GM23248 (cell line): ENCODE results near the gene MNT. TPM values are rescaled to one million over a fixed set of nuclear protein-coding genes. Genes with fewer than 3 reads are reported as not detected.

Experiments
- DNase-seq: peaks from one replicate; pipeline ENCODE4 v3.0.0-alpha.2; 2015
- H2AFZ ChIP-seq: fragments of 200-600 bp; sonication (generic); 2 replicates; pipeline ENCODE4 v1.6.1; 2016; ENCODE audit warnings: antibody characterized with exemption
- H3F3A ChIP-seq: fragments of 200-600 bp; sonication (generic); 2 replicates; pipeline ENCODE4 v1.6.1; 2016; ENCODE audit warnings: mild to moderate bottlenecking, antibody characterized with exemption, mixed run types; ENCODE audit not compliant: insufficient read depth
- H3K27ac ChIP-seq: fragments of 200-600 bp; sonication (generic); 2 replicates; pipeline ENCODE4 v1.5.1; 2016; ENCODE audit warnings: mild to moderate bottlenecking
- H3K27me3 ChIP-seq: fragments of 200-600 bp; sonication (generic); replicated peaks from 2 replicates; pipeline ENCODE4 v1.6.1; 2016; ENCODE audit warnings: mild to moderate bottlenecking; ENCODE audit not compliant: insufficient read depth
- H3K36me3 ChIP-seq: fragments of 200-600 bp; sonication (generic); 2 replicates; pipeline ENCODE4 v1.6.1; 2016; ENCODE audit warnings: low read depth, mild to moderate bottlenecking
- H3K4me1 ChIP-seq: fragments of 200-600 bp; sonication (generic); 2 replicates; pipeline ENCODE4 v1.6.1; 2016; ENCODE audit warnings: mild to moderate bottlenecking; ENCODE audit not compliant: insufficient read depth
- H3K4me2 ChIP-seq: fragments of 200-600 bp; sonication (generic); one replicate; pipeline ENCODE4 v1.6.1; 2016; ENCODE audit warnings: mild to moderate bottlenecking; ENCODE audit not compliant: unreplicated experiment
- H3K4me3 ChIP-seq: fragments of 200-600 bp; sonication (generic); 2 replicates; pipeline ENCODE4 v1.5.1; 2016; ENCODE audit warnings: mild to moderate bottlenecking
- H3K79me2 ChIP-seq: fragments of 200-600 bp; sonication (generic); 2 replicates; pipeline ENCODE4 v1.6.1; 2016; ENCODE audit warnings: mild to moderate bottlenecking; ENCODE audit not compliant: insufficient read depth
- H3K9ac ChIP-seq: fragments of 200-600 bp; sonication (generic); 2 replicates; pipeline ENCODE4 v1.6.1; 2016; ENCODE audit warnings: mild to moderate bottlenecking
- H3K9me2 ChIP-seq: fragments of 200-600 bp; sonication (generic); 2 replicates; pipeline ENCODE4 v1.6.1; 2016; ENCODE audit warnings: mixed run types, mild to moderate bottlenecking, moderate library complexity; ENCODE audit not compliant: insufficient read depth
- H3K9me3 ChIP-seq: fragments of 200-600 bp; sonication (generic); one replicate; pipeline ENCODE4 v1.6.1; 2017; ENCODE audit warnings: low read depth
- H4K20me1 ChIP-seq: fragments of 200-600 bp; sonication (generic); 2 replicates; pipeline ENCODE4 v1.6.0; 2016; ENCODE audit not compliant: insufficient read depth
- EZH2 ChIP-seq: fragments of 200-600 bp; sonication (generic); IDR thresholded peaks from 2 replicates; pipeline ENCODE4 v1.6.1; 2018; ENCODE audit warnings: antibody characterized with exemption, mild to moderate bottlenecking; ENCODE audit not compliant: insufficient read depth, poor library complexity, severe bottlenecking
- EZH2phosphoT487 ChIP-seq: fragments of 200-600 bp; sonication (generic); IDR thresholded peaks from 2 replicates; pipeline ENCODE4 v1.6.1; 2018; ENCODE audit warnings: antibody characterized with exemption, moderate library complexity, mild to moderate bottlenecking, low read depth; ENCODE audit not compliant: insufficient read depth
- whole genome bisulfite sequencing, 2 experiments: methylation state at CpG; one replicate each; pipeline ENCODE4 v1.1.6; 2015 to 2017; ENCODE audit warnings: low lambda C conversion rate in 2 of 2, low coverage in 1 of 2; ENCODE audit errors: missing lambda C conversion rate in 2 of 2; 5-methylcytosine and 5-hydroxymethylcytosine counted together
- in situ Hi-C: fragments of 300-500 bp; cut with MboI; formaldehyde crosslinking; loops from 2 replicates; pipeline ENCODE4 v1.15.0; 2020
- polyA plus RNA-seq: library from polyadenylated mRNA; unstranded; fragments of >200 nt; fragmentation: Nextera tagmentation; extraction: Ambion mirVana; gene quantifications from 2 replicates; pipeline ENCODE4 v1.2.1, GENCODE V29; 2016
- total RNA-seq: library from RNA; depleted of rRNA; stranded (reverse); fragments of >200 nt; shearing (Covaris generic); gene quantifications from 2 replicates; pipeline ENCODE4 v1.2.3, GENCODE V29; 2014

MNT gene
- total and polyA plus RNA-seq, 2 experiments from 2014 or later, result 6.2 TPM

DNA sequence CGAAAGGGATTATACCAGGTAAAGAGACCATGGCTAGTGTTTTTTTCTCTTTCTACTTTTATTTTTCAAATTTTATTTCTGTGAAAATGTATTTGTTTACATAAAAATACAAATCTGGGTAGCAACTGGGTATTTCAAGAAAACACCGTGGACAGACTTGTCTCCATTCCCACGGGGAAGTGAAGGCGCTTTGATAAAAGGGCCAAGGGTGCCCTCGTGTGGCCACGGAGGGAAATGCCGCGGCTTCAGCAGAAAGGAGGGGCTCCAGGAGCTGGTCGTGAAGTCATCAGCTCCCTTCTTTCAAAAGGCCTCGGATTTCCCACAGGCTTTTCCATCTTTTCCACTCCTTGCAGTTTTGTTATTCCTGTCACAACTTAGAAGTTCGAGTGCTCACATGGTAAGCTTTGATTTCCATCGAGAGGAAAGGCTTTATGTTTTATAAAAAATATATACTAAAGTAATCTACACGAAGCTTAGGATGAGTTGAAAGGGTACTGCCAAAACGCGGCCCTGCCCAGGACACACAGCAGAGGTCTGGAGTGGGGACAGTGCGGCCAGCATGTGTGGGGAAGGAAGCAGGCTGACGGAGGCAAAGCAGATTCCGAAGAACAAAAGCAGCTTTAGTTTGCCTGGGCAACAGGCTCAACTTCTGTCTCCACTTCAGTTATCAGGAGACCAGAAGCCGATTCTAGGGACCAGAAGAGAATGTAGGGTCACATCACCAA, 15.3 kb upstream of the MNT start:
- no peaks in the 10 kb centered on the region for H3K79me2 ChIP-seq
- no peak overlapping the region for H3K4me2 ChIP-seq
- 16 to 19% methylated on average over 19 of the region's 19 CpGs for WGBS, 2 experiments
- no peak for TF ChIP-seq EZH2phosphoT487
- TF ChIP-seq EZH2, result no peak
- H3K9me2 ChIP-seq, result no peaks in the 10 kb centered on the region
- peaks cover 16% of the 10 kb centered on the region for H3K4me1 ChIP-seq
- no peaks in the 10 kb centered on the region for H3K27me3 ChIP-seq
- H3F3A ChIP-seq, result peaks cover 10% of the 10 kb centered on the region; the same call in 1 of the 2 replicates
- in situ Hi-C loops, result no loop called here
- peak overlapping the region; percentile 47; the same call in 1 of the 2 replicates for H2AFZ ChIP-seq
- DNase-seq, result peak; percentile 93
- H3K4me3 ChIP-seq, result no peak overlapping the region
- no peaks in the 10 kb centered on the region; the same call in 1 of the 2 replicates for H3K36me3 ChIP-seq
- no peaks in the 10 kb centered on the region for H3K9me3 ChIP-seq
- H4K20me1 ChIP-seq, result no peaks in the 10 kb centered on the region
- peak overlapping the region; percentile 72 for H3K9ac ChIP-seq
- H3K27ac ChIP-seq, result peak overlapping the region; percentile 67

- Histone ChIP-seq H4K20me1 (no peaks in the 10 kb centered on the region), H3K27me3 (no peaks in the 10 kb centered on the region), H3K79me2 (no peaks in the 10 kb centered on the region), H2AFZ (no peak overlapping the region), H3K4me1 (peaks cover 16% of the 10 kb centered on the region), H3K4me3 (no peak overlapping the region), H3K9me2 (no peaks in the 10 kb centered on the region), H3K27ac (no peak overlapping the region), H3K36me3 (no peaks in the 10 kb centered on the region), H3F3A (peaks cover 10% of the 10 kb centered on the region; the same call in 1 of the 2 replicates), H3K9me3 (no peaks in the 10 kb centered on the region), H3K4me2 (no peak overlapping the region), H3K9ac (no peak overlapping the region)
- DNase-seq, result no peak
- 89 to 91% methylated on average over 9 of the region's 9 CpGs for WGBS, 2 experiments
- in situ Hi-C loops, result no loop called here
- no peak for TF ChIP-seq EZH2phosphoT487
- no peak for TF ChIP-seq EZH2
Observed at GRCh38 chr17:2415081-2415480, 14.2 kb upstream of the MNT start.

DNA sequence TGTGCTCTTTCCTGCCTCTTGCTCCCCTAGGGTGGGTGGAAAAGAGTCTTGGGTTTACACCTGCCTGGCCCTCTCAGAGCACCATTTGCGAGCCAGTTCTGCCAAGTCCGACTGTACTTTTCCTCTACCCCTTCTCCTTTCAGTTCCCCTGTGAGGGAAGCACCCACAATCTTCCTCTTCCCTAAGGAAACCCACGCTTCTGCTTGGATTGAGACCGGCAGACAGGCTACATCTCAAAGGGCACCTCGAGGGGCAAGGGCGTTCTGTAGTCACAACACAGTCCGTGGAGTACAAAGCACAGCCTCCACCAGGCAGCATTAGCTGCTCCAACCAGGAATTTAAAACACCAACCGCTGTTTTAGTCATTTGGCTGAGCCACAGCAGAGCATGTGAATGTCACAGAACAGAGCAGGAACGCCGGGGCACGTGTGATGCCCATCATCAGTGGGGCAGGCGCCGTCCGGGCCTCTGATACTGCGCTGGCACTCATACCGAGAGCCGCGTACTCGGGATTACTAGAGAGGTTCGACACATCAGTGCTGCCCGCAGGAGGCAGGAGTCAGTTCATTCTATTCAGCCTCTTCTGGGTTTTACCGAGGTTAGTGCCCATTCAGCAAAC, 13.7 kb upstream of the MNT start:
- peaks cover 10% of the 10 kb centered on the region; the same call in 1 of the 2 replicates for H3F3A ChIP-seq
- H2AFZ ChIP-seq, result no peak overlapping the region
- no peaks in the 10 kb centered on the region for H3K9me2 ChIP-seq
- no peak overlapping the region for H3K4me3 ChIP-seq
- H3K4me2 ChIP-seq, result no peak overlapping the region
- in situ Hi-C loops, result no loop called here
- H3K9ac ChIP-seq, result no peak overlapping the region
- no peaks in the 10 kb centered on the region for H3K79me2 ChIP-seq
- H3K9me3 ChIP-seq, result no peaks in the 10 kb centered on the region
- H3K36me3 ChIP-seq, result no peaks in the 10 kb centered on the region
- no peaks in the 10 kb centered on the region for H3K27me3 ChIP-seq
- no peaks in the 10 kb centered on the region for H4K20me1 ChIP-seq
- 88 to 90% methylated on average over 22 of the region's 22 CpGs for WGBS, 2 experiments
- TF ChIP-seq EZH2phosphoT487, result no peak
- no peak for TF ChIP-seq EZH2
- no peak overlapping the region for H3K27ac ChIP-seq
- H3K4me1 ChIP-seq, result peaks cover 16% of the 10 kb centered on the region
- no peak for DNase-seq

DNA sequence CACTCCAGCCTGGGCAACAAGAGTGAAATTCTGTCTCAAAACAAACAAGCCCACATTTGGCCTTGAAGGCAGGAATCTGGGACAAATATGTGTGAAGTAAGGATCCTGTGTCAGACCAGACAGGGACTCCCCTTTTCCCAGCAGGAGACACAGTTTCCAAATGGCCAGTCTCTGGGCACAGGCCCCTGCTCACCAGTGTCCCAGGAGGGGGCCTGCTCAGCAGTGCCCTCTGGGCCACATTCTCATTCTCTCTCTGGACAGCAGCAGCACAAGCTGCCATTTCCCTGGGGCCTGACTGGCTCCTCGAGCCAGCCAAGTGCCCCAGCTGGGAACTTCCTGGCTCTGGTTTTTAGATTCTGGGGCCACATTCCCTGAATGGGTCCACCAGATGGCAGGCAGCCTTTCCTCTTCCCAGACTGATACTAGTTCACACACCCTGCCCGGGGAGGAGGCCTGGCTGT, 11.7 kb upstream of the MNT start:
- Histone ChIP-seq H2AFZ (0 out of 2 replicates have a peak overlapping the region, but pooled peaks have one; percentile 17), H3K27me3 (no peaks in the 10 kb centered on the region), H3K9me2 (no peaks in the 10 kb centered on the region), H3K4me3 (no peak overlapping the region), H3K36me3 (no peaks in the 10 kb centered on the region), H4K20me1 (no peaks in the 10 kb centered on the region), H3K27ac (peak overlapping the region; percentile 64), H3F3A (peaks cover 14% of the 10 kb centered on the region), H3K4me2 (peak overlapping the region; percentile 21), H3K79me2 (no peaks in the 10 kb centered on the region), H3K9ac (peak overlapping the region; percentile 53), H3K4me1 (peaks cover 20% of the 10 kb centered on the region), H3K9me3 (no peaks in the 10 kb centered on the region)
- DNase-seq, result peak; percentile 77
- WGBS, 2 experiments, result 10 to 28% methylated on average over 2 of the region's 2 CpGs
- no peak for TF ChIP-seq EZH2phosphoT487
- TF ChIP-seq EZH2, result no peak
- in situ Hi-C loops, result no loop called here
